ENCODE measurements around the gene ZNF582.

The ZNF582 gene

DNA sequence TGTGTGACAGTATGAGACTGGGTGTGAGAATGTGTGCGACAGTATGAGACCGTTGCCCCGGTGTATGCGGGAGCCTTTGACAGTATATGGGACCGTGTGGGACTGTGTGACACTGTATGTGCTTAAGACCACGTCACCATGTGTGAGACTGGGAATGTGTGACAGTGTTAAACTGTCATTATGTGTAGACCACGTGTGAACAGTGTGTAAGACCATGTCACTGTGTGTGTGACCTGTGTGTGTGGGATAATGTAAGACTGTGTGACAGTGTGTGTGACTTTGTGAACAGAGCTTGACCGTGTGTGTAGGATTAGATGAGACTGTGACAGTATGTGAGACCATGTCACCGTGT lies 11.3 kb upstream of the ZNF582 start:
- no peaks in the 10 kb centered on the region for H3K27me3 ChIP-seq (ENCODE audit: insufficient read depth, low read depth, severe bottlenecking)
- no peaks in the 10 kb centered on the region for H3K9me3 ChIP-seq (ENCODE audit: severe bottlenecking)
- H3K27ac ChIP-seq: no peak overlapping the region
- TF ChIP-seq, protein P1, sequence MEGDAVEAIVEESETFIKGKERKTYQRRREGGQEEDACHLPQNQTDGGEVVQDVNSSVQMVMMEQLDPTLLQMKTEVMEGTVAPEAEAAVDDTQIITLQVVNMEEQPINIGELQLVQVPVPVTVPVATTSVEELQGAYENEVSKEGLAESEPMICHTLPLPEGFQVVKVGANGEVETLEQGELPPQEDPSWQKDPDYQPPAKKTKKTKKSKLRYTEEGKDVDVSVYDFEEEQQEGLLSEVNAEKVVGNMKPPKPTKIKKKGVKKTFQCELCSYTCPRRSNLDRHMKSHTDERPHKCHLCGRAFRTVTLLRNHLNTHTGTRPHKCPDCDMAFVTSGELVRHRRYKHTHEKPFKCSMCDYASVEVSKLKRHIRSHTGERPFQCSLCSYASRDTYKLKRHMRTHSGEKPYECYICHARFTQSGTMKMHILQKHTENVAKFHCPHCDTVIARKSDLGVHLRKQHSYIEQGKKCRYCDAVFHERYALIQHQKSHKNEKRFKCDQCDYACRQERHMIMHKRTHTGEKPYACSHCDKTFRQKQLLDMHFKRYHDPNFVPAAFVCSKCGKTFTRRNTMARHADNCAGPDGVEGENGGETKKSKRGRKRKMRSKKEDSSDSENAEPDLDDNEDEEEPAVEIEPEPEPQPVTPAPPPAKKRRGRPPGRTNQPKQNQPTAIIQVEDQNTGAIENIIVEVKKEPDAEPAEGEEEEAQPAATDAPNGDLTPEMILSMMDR (IDR thresholded peaks at IDR 0.05; ENCODE audit: low read depth, low read length): no peak
- H3K36me3 ChIP-seq: peaks cover 28% of the 10 kb centered on the region
- no peak for DNase-seq
- H3K4me3 ChIP-seq (ENCODE audit: low read depth, low read length): peak overlapping the region; percentile 85

DNA sequence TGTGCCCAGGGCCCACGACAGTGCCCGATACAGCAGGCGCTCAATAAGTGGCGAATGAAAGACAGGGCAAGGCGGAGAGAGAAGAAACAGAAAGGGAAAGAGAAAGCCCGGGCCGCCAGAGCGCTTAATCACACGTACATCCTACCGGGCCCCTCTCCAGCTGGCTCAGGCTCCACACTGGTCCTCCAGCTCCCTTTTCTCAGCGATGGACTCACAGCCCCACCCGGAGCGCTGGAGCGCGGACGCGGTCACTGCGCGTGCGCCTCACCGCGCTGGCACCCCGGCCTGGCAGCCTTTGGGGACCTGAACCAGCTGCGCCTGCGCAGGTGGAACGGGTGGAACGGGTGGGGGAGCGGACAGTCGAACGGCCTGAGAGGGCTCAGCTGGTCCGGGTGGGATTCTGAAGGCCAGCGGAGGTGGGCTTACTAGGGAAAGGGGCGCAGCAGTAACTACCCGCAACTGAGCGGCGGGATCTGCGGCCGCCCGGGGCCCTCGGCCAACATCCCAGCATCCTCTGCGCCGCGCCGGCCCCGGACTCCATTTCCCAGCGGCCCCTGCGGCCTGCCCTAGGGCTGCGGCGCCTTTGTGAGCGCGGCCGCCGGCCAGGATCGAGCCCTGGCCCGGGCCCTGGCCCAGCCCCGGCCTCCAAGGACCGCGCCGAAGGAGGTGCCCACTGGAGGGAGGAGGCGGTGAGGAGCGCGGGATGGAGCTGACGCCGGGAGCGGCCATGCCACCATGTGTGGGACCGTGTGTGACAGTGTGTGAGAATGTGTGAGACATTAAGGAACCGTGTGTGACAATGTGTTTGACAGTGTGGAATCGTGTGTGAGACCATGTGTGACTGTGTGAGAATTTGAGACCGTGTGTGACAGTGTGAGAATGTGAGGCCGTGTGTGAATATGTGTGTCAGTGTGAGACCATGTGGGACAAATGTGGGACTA lies 10.7 kb upstream of the ZNF582 start, which contains the start of gene ZNF583:
Gene ZNF583 (plus strand): TSS at position 569 of the 941 bp plus-strand sequence. CDS start 2,783 bp downstream, outside the sequence.
- Histone ChIP-seq H3K9me3 (ENCODE audit: severe bottlenecking) (peaks cover 2% of the 10 kb centered on the region), H3K36me3 (peaks cover 26% of the 10 kb centered on the region), H3K27me3 (ENCODE audit: insufficient read depth, low read depth, severe bottlenecking) (no peaks in the 10 kb centered on the region), H3K27ac (peak within 1 kb of the TSS; percentile 99), H3K4me3 (ENCODE audit: low read depth, low read length) (peak within 1 kb of the TSS; percentile 85)
- DNase-seq: peak; percentile 93
- TF ChIP-seq, protein P1 (IDR thresholded peaks at IDR 0.05; ENCODE audit: low read depth, low read length): no peak

DNA sequence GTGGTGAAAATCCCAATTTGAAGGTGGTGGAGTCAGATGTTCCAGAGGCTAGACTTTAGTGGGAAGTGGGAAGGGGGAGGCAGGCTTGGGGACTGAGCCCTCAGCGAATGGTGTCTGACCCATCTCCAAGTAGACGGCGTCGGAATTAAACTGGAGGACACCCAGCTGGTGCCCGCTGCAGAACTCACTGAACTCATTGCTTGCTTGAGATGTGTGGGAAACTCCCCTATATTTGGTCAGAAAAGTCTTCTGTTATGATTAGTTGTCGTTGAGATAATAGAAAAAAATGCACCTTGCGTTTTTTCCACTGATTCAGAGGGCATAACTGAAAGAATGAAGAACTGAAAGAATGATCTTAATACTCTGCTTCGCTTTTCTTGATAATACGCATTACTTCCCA lies 9.9 kb upstream of the ZNF582 start:
- DNase-seq: no peak
- H3K9me3 ChIP-seq (ENCODE audit: severe bottlenecking): peaks cover 2% of the 10 kb centered on the region
- H3K27me3 ChIP-seq (ENCODE audit: insufficient read depth, low read depth, severe bottlenecking): no peaks in the 10 kb centered on the region
- H3K4me3 ChIP-seq (ENCODE audit: low read depth, low read length): peak overlapping the region; percentile 85
- H3K36me3 ChIP-seq: peaks cover 21% of the 10 kb centered on the region
- TF ChIP-seq, protein P1 (IDR thresholded peaks at IDR 0.05; ENCODE audit: low read depth, low read length): no peak
- peak overlapping the region; percentile 99 for H3K27ac ChIP-seq

DNA sequence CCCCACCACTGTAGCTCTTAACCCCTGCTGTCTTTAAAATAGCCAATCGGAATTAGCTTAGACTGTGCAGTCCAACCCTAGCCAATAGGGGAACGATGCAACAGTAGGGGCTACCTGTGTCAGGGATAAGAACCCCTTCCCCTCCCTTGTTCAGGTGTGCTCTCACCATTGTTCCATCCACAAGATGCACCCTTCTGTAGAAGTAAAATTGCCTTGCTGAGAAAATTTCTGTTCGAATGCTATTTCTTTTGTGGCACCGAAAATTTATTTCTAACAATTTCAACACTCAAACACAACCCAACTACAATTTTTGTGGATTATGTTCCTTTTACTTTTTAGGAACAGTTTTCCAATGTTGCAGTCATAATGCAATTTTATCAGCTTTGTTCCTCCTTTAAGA lies 7.2 kb upstream of the ZNF582 start:
- DNase-seq: no peak
- Histone ChIP-seq H3K36me3 (peaks cover 6% of the 10 kb centered on the region), H3K27ac (no peak overlapping the region), H3K4me3 (ENCODE audit: low read depth, low read length) (no peak overlapping the region), H3K27me3 (ENCODE audit: insufficient read depth, low read depth, severe bottlenecking) (no peaks in the 10 kb centered on the region), H3K9me3 (ENCODE audit: severe bottlenecking) (peaks cover 2% of the 10 kb centered on the region)
- TF ChIP-seq, protein P1 (IDR thresholded peaks at IDR 0.05; ENCODE audit: low read depth, low read length): no peak

DNA sequence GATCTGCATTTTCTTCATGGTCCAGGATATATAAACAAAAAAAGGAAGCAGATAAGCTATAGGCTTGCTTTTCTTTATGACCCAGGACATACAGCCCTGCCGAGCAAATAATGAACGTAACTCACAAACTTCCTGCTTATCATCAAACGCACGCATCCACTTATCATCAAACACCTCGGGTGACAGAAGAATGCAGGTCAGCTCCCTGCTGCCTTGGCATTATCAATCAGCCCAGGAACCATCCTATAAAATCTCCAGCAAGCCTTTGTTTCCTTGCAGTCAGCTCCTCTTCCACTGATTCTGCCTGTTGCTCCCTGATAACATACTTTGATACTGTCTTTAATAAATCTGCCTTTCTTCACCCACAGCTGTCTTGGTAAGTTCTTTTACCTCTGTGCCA lies 5.5 kb upstream of the ZNF582 start:
- no peak for DNase-seq
- TF ChIP-seq, protein P1 (IDR thresholded peaks at IDR 0.05; ENCODE audit: low read depth, low read length): no peak
- Histone ChIP-seq H3K27ac (no peak overlapping the region), H3K9me3 (ENCODE audit: severe bottlenecking) (peaks cover 5% of the 10 kb centered on the region), H3K36me3 (peaks cover 6% of the 10 kb centered on the region), H3K4me3 (ENCODE audit: low read depth, low read length) (no peak overlapping the region), H3K27me3 (ENCODE audit: insufficient read depth, low read depth, severe bottlenecking) (no peaks in the 10 kb centered on the region)
